HCT116 (cell line): ENCODE measurements around the gene HSFX4. TPM values are rescaled to one million over a fixed set of nuclear protein-coding genes. Genes with fewer than 3 reads are reported as not detected.
"Not testable (repeated sequence)": the region's sequence is repeated elsewhere in the genome, so short reads cannot be mapped to it uniquely, and the experiment has no call there.

ENCODE experiments used
- ATAC-seq: fragments of 200-7000 bp; cut with Tn5 transposase; 2 replicates; pipeline ENCODE4 v1.9.1; 2020; ENCODE audit warnings: mild to moderate bottlenecking, moderate library complexity
- BruUV-seq: library from RNA; stranded (reverse); fragments of 400-500 nt; replicated peaks from 2 replicates; lab custom pipeline; 2021; lab: Mats Ljungman, UMichigan
- CTCF ChIA-PET: fragments of 300-600 bp; sonication (Branson Sonifier 250); formaldehyde crosslinking; loops from one replicate; lab custom pipeline; 2021; ENCODE audit warnings: antibody characterized with exemption; lab: Charles Lee
- POLR2A ChIA-PET: fragments of 300-600, 350-600 bp; sonication (Branson Sonifier 250); formaldehyde crosslinking; loops from one replicate; lab custom pipeline; 2021; ENCODE audit warnings: antibody characterized with exemption; lab: Charles Lee
- RAD21 ChIA-PET, 2 experiments: fragments of 300-600 bp; sonication (Branson Sonifier 250); formaldehyde crosslinking; loops; one replicate each; lab custom pipeline; 2023; ENCODE audit warnings: low total read pairs in 2 of 2; ENCODE audit not compliant: uncharacterized antibody in 2 of 2, unreplicated experiment in 2 of 2, low non-redundant PET in 1 of 2; lab: Charles Lee
- DNase-seq: peaks from one replicate; pipeline ENCODE4 v3.0.0-alpha.2; 2010; ENCODE audit warnings: low read depth, low spot score
- H2AFZ ChIP-seq: fragments of 200-600 bp; shearing (Covaris generic), sonication (generic); 2 replicates; pipeline ENCODE4 v1.6.1; 2017; ENCODE audit warnings: low read depth, mixed run types, mixed read lengths, antibody characterized with exemption, low read length; ENCODE audit not compliant: poor library complexity, severe bottlenecking
- H3K27ac ChIP-seq: 2 replicates; pipeline ENCODE4 v1.5.1; 2012; ENCODE audit warnings: low read depth, low read length
- H3K27me3 ChIP-seq: fragments of 200-600 bp; sonication (generic); 2 replicates; pipeline ENCODE4 v1.6.1; 2016; ENCODE audit warnings: mixed run types, low read length, mixed read lengths; ENCODE audit not compliant: insufficient read depth
- H3K36me3 ChIP-seq, 2 experiments: fragments of 200-500 bp in 1 of 2; fragments of 200-600 bp in 1 of 2; sonication (Bioruptor generic) in 1 of 2; sonication (generic) in 1 of 2; 2 replicates each; pipeline versions ENCODE4 v1.5.1 to v1.6.1; 2014 to 2016; ENCODE audit warnings: low read length in 2 of 2, inconsistent platforms in 1 of 2, mixed read lengths in 1 of 2, mixed run types in 1 of 2; ENCODE audit not compliant: insufficient read depth in 2 of 2, control insufficient read depth in 1 of 2
- H3K4me1 ChIP-seq, 2 experiments: fragments of 200-600 bp in 1 of 2; sonication (generic) in 1 of 2; 2 replicates each; pipeline versions ENCODE4 v1.5.1 to v1.6.1; 2012 to 2017; ENCODE audit warnings: low read length in 2 of 2, inconsistent platforms in 1 of 2, mild to moderate bottlenecking in 1 of 2, mixed read lengths in 1 of 2, mixed run types in 1 of 2, moderate library complexity in 1 of 2; ENCODE audit not compliant: insufficient read depth in 2 of 2, control insufficient read depth in 1 of 2
- H3K4me2 ChIP-seq: fragments of 200-600 bp; sonication (generic); 2 replicates; pipeline ENCODE4 v1.6.1; 2017; ENCODE audit warnings: mixed run types, low read length, mixed read lengths
- H3K4me3 ChIP-seq, 2 experiments: fragments of 200-600 bp in 1 of 2; sonication (generic) in 1 of 2; replicated peaks in 1 of 2; 2 replicates each; pipeline ENCODE4 v1.5.1; 2011 to 2016; ENCODE audit warnings: low read length in 2 of 2, control low read depth in 1 of 2, low read depth in 1 of 2, mild to moderate bottlenecking in 1 of 2, mixed read lengths in 1 of 2, mixed run types in 1 of 2
- H3K79me2 ChIP-seq: fragments of 200-600 bp; sonication (generic); 2 replicates; pipeline ENCODE4 v1.6.1; 2017; ENCODE audit warnings: mild to moderate bottlenecking, mixed run types, low read length, moderate library complexity, mixed read lengths; ENCODE audit not compliant: insufficient read depth
- H3K9ac ChIP-seq: fragments of 200-600 bp; sonication (generic); 2 replicates; pipeline ENCODE4 v1.6.1; 2016; ENCODE audit warnings: low read length, mixed read lengths
- H3K9me2 ChIP-seq: fragments of 200-600 bp; sonication (generic), shearing (Covaris generic); 2 replicates; pipeline ENCODE4 v1.6.1; 2017; ENCODE audit warnings: mixed run types, mild to moderate bottlenecking, moderate library complexity; ENCODE audit not compliant: insufficient read depth
- H3K9me3 ChIP-seq, 2 experiments: fragments of 200-500 bp in 1 of 2; fragments of 200-600 bp in 1 of 2; sonication (Bioruptor generic) in 1 of 2; sonication (generic) in 1 of 2; 2 replicates each; pipeline ENCODE4 v1.6.1; 2014 to 2017; ENCODE audit warnings: low read length in 2 of 2, mixed read lengths in 2 of 2, inconsistent platforms in 1 of 2, low read depth in 1 of 2, mild to moderate bottlenecking in 1 of 2, mixed run types in 1 of 2, moderate library complexity in 1 of 2; ENCODE audit not compliant: control insufficient read depth in 1 of 2, insufficient read depth in 1 of 2
- H4K20me1 ChIP-seq: fragments of 200-600 bp; sonication (generic), shearing (Covaris generic); 2 replicates; pipeline ENCODE4 v1.6.1; 2017; ENCODE audit warnings: mixed run types, mild to moderate bottlenecking, moderate library complexity; ENCODE audit not compliant: insufficient read depth
- FOSL1 ChIP-seq: IDR thresholded peaks from 2 replicates; pipeline ENCODE4 v1.6.1; 2012; ENCODE audit warnings: low read depth
- ZFX ChIP-seq: fragments of 450-650 bp; IDR thresholded peaks from 2 replicates; pipeline ENCODE4 v1.6.1; 2017
- intact Hi-C: fragments of 100-400 bp; cut with micrococcal nuclease; formaldehyde crosslinking; loops from 2 replicates; pipeline ENCODE4 v1.10.0; 2022
- total RNA-seq: library from RNA; stranded (reverse); gene quantifications from one replicate; pipeline ENCODE4 v1.2.1, GENCODE V29; 2021; ENCODE audit not compliant: unreplicated experiment

HSFX4 gene
- total RNA-seq, 1 experiment from 2014 or later, result not detected

- H3K9me3 ChIP-seq, H3K9me2 ChIP-seq, BruUV-seq, H2AFZ ChIP-seq, H3K27me3 ChIP-seq, RAD21 ChIA-PET, POLR2A ChIA-PET, H4K20me1 ChIP-seq, ATAC-seq, H3K4me1 ChIP-seq, CTCF ChIA-PET, DNase-seq, H3K36me3 ChIP-seq: not testable (repeated sequence)
- Histone ChIP-seq H3K27ac (peak overlapping the region; percentile 83), H3K4me2 (peak overlapping the region; percentile 78), H3K9ac (peak overlapping the region; percentile 78), H3K79me2 (peaks cover 10% of the 10 kb centered on the region; the same call in 1 of the 2 replicates), H3K4me3 (peak overlapping the region; percentile 78 to 84)
- intact Hi-C loops, result loop anchor here (5.0 kb wide), 1 partner anchor 960 kb away; the partner anchor contains the start of gene CD99L2
These were observed 8.0 kb downstream of the HSFX4 start for GRCh38 chrX:149937328-149937727.

GRCh38 chrX:149937871-149938426 lies 8.6 kb downstream of the HSFX4 start:
- BruUV-seq, result TSS peak; percentile 66
- Histone ChIP-seq H3K4me1 (peaks cover 0 to 9% of the 10 kb centered on the region in 2 experiments; a peak in 1 of 4 replicates), H3K27me3 (no peaks in the 10 kb centered on the region), H4K20me1 (no peaks in the 10 kb centered on the region), H2AFZ (no peak overlapping the region), H3K27ac (peak overlapping the region; percentile 83), H3K36me3 (no peaks in the 10 kb centered on the region), H3K9me3 (no peaks in the 10 kb centered on the region), H3K9me2 (no peaks in the 10 kb centered on the region), H3K9ac (peak overlapping the region; percentile 78), H3K4me3 (peak overlapping the region; percentile 78 to 84), H3K4me2 (peak overlapping the region; percentile 78), H3K79me2 (peaks cover 10% of the 10 kb centered on the region; the same call in 1 of the 2 replicates)
- intact Hi-C loops, result loop anchor here (5.0 kb wide), 1 partner anchor 959 kb away; the partner anchor contains the start of gene CD99L2
- ATAC-seq (no peak; the same call in 1 of the 2 replicates), DNase-seq (no peak)
- ChIA-PET POLR2A (interaction anchor here (0.9 to 1.4 kb wide), 3 partner anchors 31 to 398 kb away, joined by 3 to 4 read pairs (median 3); no protein-coding TSS in a partner anchor), RAD21 (no interaction called here), CTCF (interaction anchor here (1.2 to 1.4 kb wide), 2 partner anchors 19 to 746 kb away, joined by 3 to 4 read pairs; no protein-coding TSS in a partner anchor)
- peak; percentile 49; the same call in 1 of the 2 replicates for TF ChIP-seq ZFX
- no peak for TF ChIP-seq FOSL1
